Liver (tissue), 9 donors: Measurements from ENCODE around the gene P3H4. TPM values are rescaled to one million over a fixed set of nuclear protein-coding genes. Genes with fewer than 3 reads are reported as not detected.

Experiments
- DNase-seq: peaks from one replicate; pipeline ENCODE4 v3.0.0-alpha.2; 2017; ENCODE audit warnings: low spot score
- H3K27ac ChIP-seq, 2 donors: one replicate each; pipeline ENCODE4 v1.7.0; 2013; ENCODE audit warnings: inconsistent platforms in 2 of 2, low read length in 2 of 2, control low read depth in 1 of 2, low read depth in 1 of 2, mild to moderate bottlenecking in 1 of 2
- H3K27me3 ChIP-seq, 4 donors: one replicate each; pipeline versions ENCODE4 v1.6.1 to v1.7.0; 2013; ENCODE audit warnings: low read length in 3 of 4, inconsistent platforms in 1 of 4, mild to moderate bottlenecking in 1 of 4, moderate library complexity in 1 of 4; ENCODE audit not compliant: control insufficient read depth in 4 of 4, insufficient read depth in 4 of 4
- H3K36me3 ChIP-seq, 4 donors: one replicate each; pipeline versions ENCODE4 v1.6.1 to v1.7.0; 2013; ENCODE audit warnings: low read length in 3 of 4, mild to moderate bottlenecking in 3 of 4, low read depth in 1 of 4, moderate library complexity in 1 of 4; ENCODE audit not compliant: control insufficient read depth in 4 of 4, insufficient read depth in 3 of 4
- H3K4me1 ChIP-seq, 4 donors: one replicate each; pipeline versions ENCODE4 v1.6.1 to v1.7.0; 2013; ENCODE audit warnings: low read length in 3 of 4, mild to moderate bottlenecking in 3 of 4, moderate library complexity in 1 of 4; ENCODE audit not compliant: control insufficient read depth in 4 of 4, insufficient read depth in 4 of 4
- H3K4me3 ChIP-seq, 3 donors: one replicate each; pipeline versions ENCODE4 v1.6.1 to v1.7.0; 2013; ENCODE audit warnings: low read length in 3 of 3, control low read depth in 1 of 3, low read depth in 1 of 3, mild to moderate bottlenecking in 1 of 3
- H3K9ac ChIP-seq, 2 donors: one replicate each; pipeline ENCODE4 v1.7.0; 2013; ENCODE audit warnings: low read length in 2 of 2, mild to moderate bottlenecking in 2 of 2, moderate library complexity in 2 of 2, control low read depth in 1 of 2, low read depth in 1 of 2
- H3K9me3 ChIP-seq, 4 donors: one replicate each; pipeline versions ENCODE4 v1.6.1 to v1.7.0; 2013; ENCODE audit warnings: low read length in 3 of 4; ENCODE audit not compliant: control insufficient read depth in 4 of 4
- CTCF ChIP-seq: fragments of 150-350 bp; IDR thresholded peaks from 2 replicates; pipeline ENCODE4 v1.5.1; 2017; ENCODE audit warnings: improper control_type of control experiment, low read depth, low read length; ENCODE audit not compliant: missing input control
- FOXA2 ChIP-seq: IDR thresholded peaks from 2 replicates; pipeline ENCODE4 v1.6.1; 2016; ENCODE audit warnings: antibody characterized with exemption
- HNF4G ChIP-seq: IDR thresholded peaks from 2 replicates; pipeline ENCODE4 v1.6.1; 2016; ENCODE audit warnings: antibody characterized with exemption
- RXRA ChIP-seq, 2 donors: IDR thresholded peaks; 2 replicates each; pipeline ENCODE4 v1.6.1; 2017 to 2018; ENCODE audit warnings: antibody characterized with exemption in 2 of 2, mild to moderate bottlenecking in 1 of 2
- ZBTB33 ChIP-seq: IDR thresholded peaks from 2 replicates; pipeline ENCODE4 v1.6.1; 2016; ENCODE audit warnings: antibody characterized with exemption
- WGBS: extraction: QIAGEN DNeasy Blood & Tissue Kit; methylation state at CpG from one replicate; pipeline ENCODE4 v1.1.7; 2013; 5-methylcytosine and 5-hydroxymethylcytosine counted together
- polyA plus RNA-seq, 2 donors: library from polyadenylated mRNA; stranded (reverse) in 1 of 2; unstranded in 1 of 2; fragments of 200-250 nt in 1 of 2; fragments of >200 nt in 1 of 2; fragmentation: Nextera tagmentation in 1 of 2; extraction: Ambion mirVana in 1 of 2; gene quantifications; one replicate each; pipeline versions ENCODE4 v1.2.1 to v1.2.3, GENCODE V29; 2013 to 2015
- total RNA-seq, 2 donors: library from RNA; depleted of rRNA; stranded (reverse); fragments of >200 nt; gene quantifications; one replicate each; pipeline ENCODE4 v1.2.3, GENCODE V29; 2014
- TF ChIP-seq, protein P1 (sequence below): IDR thresholded peaks from 2 replicates; pipeline ENCODE4 v1.6.1; 2016; ENCODE audit warnings: antibody characterized with exemption
- TF ChIP-seq, protein P2 (sequence below): IDR thresholded peaks from 2 replicates; pipeline ENCODE4 v1.6.1; 2016; ENCODE audit warnings: antibody characterized with exemption, mild to moderate bottlenecking
- donor health status: healthy.
- donor health status: healthy.
- donor health status: healthy.
- donor health status: healthy.
- donor health status: healthy.

P3H4 gene
- total and polyA plus RNA-seq, 4 donors = 1.7 to 5.6 (median 2.3) TPM

DNA sequence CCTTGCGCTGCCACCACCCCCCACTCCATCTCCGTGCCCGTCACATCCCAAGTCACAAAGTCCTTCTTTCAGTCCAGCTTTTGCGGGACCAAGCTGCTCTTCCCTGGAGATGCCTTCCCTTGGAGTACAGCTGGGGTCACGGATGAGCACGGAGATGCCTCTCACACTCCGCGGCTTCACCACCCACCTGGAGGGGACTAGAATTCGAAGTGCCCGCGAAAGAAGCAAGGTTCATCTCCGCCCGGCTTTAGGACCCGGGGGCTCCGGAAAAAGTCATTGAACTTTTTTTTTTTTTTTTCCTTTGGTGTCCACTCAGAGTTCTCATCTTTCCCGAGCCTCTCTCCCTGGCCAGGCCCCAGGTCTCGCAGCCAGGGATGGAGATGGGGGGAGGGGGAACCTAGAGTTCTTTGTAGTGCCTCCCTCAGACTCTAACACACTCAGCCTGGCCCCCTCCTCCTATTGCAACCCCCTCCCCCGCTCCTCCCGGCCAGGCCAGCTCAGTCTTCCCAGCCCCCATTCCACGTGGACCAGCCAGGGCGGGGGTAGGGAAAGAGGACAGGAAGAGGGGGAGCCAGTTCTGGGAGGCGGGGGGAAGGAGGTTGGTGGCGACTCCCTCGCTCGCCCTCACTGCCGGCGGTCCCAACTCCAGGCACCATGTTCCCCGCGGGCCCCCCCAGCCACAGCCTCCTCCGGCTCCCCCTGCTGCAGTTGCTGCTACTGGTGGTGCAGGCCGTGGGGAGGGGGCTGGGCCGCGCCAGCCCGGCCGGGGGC, 817 bp upstream of the P3H4 start, which contains the start of gene FKBP10:
Gene FKBP10, plus strand, starts transcription at position 624 of the 771 bp plus-strand sequence. Its CDS starts 31 bp downstream, at position 655.
- no peaks in the 10 kb centered on the region for H3K36me3 ChIP-seq
- H3K9me3 ChIP-seq = no peaks in the 10 kb centered on the region
- H3K4me1 ChIP-seq = peaks cover 5 to 18% (median 10%) of the 10 kb centered on the region in 4 donors
- 8% methylated on average over 35 of the region's 35 CpGs for WGBS
- TF ChIP-seq FOXA2 = no peak
- TF ChIP-seq RXRA (IDR thresholded peaks at IDR 0.05) = peak in 1 of 2 donors; percentile 7
- H3K4me3 ChIP-seq = peak within 1 kb of the TSS in 2 of 3 donors; percentile 54 to 78
- DNase-seq = peak; percentile 49
- peak within 1 kb of the TSS; percentile 15 to 31 for H3K27ac ChIP-seq
- H3K27me3 ChIP-seq = no peaks in the 10 kb centered on the region
- no peak within 1 kb of the TSS for H3K9ac ChIP-seq

- TF ChIP-seq, protein P1, sequence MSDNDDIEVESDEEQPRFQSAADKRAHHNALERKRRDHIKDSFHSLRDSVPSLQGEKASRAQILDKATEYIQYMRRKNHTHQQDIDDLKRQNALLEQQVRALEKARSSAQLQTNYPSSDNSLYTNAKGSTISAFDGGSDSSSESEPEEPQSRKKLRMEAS = no peak
- TF ChIP-seq HNF4G = no peak
- TF ChIP-seq ZBTB33 = no peak
- no peak for TF ChIP-seq CTCF
- TF ChIP-seq, protein P2, sequence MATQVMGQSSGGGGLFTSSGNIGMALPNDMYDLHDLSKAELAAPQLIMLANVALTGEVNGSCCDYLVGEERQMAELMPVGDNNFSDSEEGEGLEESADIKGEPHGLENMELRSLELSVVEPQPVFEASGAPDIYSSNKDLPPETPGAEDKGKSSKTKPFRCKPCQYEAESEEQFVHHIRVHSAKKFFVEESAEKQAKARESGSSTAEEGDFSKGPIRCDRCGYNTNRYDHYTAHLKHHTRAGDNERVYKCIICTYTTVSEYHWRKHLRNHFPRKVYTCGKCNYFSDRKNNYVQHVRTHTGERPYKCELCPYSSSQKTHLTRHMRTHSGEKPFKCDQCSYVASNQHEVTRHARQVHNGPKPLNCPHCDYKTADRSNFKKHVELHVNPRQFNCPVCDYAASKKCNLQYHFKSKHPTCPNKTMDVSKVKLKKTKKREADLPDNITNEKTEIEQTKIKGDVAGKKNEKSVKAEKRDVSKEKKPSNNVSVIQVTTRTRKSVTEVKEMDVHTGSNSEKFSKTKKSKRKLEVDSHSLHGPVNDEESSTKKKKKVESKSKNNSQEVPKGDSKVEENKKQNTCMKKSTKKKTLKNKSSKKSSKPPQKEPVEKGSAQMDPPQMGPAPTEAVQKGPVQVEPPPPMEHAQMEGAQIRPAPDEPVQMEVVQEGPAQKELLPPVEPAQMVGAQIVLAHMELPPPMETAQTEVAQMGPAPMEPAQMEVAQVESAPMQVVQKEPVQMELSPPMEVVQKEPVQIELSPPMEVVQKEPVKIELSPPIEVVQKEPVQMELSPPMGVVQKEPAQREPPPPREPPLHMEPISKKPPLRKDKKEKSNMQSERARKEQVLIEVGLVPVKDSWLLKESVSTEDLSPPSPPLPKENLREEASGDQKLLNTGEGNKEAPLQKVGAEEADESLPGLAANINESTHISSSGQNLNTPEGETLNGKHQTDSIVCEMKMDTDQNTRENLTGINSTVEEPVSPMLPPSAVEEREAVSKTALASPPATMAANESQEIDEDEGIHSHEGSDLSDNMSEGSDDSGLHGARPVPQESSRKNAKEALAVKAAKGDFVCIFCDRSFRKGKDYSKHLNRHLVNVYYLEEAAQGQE = no peak
- Histone ChIP-seq H3K4me3 (peak overlapping the region; percentile 34 to 78 (median 54)), H3K4me1 (peaks cover 5 to 20% (median 10%) of the 10 kb centered on the region in 4 donors), H3K9me3 (no peaks in the 10 kb centered on the region), H3K27ac (peak overlapping the region in 1 of 2 donors; percentile 15), H3K27me3 (no peaks in the 10 kb centered on the region), H3K36me3 (no peaks in the 10 kb centered on the region), H3K9ac (no peak overlapping the region)
- no peak for DNase-seq
- WGBS = 41% methylated on average over 58 of the region's 58 CpGs
These were observed 845 bp downstream of the P3H4 start for GRCh38 chr17:41810659-41811548.
